Adrenal gland (tissue), 12 donors: Measurements from ENCODE around the gene ABHD17A. TPM values are rescaled to one million over a fixed set of nuclear protein-coding genes. Genes with fewer than 3 reads are reported as not detected.
A peak's percentile ranks its signal among the peaks of the same experiment; 100 is the strongest.

Experiments used
- DNase-seq, 7 donors: peaks; one replicate each; pipeline ENCODE4 v3.0.0-alpha.2; 2019 to 2020
- H3K27ac ChIP-seq, 5 donors: fragments of 200-600 bp; sonication (generic) in 4 of 5; 1 replicate in 3 of 5; 2 replicates in 2 of 5; pipeline versions ENCODE4 v1.5.1 to v1.8.0; 2016 to 2020; ENCODE audit warnings: mild to moderate bottlenecking in 1 of 5
- H3K27me3 ChIP-seq: fragments of 200-600 bp; 2 replicates; pipeline ENCODE4 v1.8.0; 2021
- H3K36me3 ChIP-seq, 2 donors: fragments of 200-600 bp; replicated peaks in 1 of 2; 1 replicate in 1 of 2; 2 replicates in 1 of 2; pipeline versions ENCODE4 v1.5.1 to v1.8.0; 2018 to 2022
- H3K4me1 ChIP-seq, 2 donors: fragments of 200-600 bp; replicated peaks in 1 of 2; 1 replicate in 1 of 2; 2 replicates in 1 of 2; pipeline versions ENCODE4 v1.5.1 to v1.8.0; 2018 to 2021
- H3K4me3 ChIP-seq, 4 donors: fragments of 200-600 bp; sonication (generic) in 3 of 4; one replicate each; pipeline ENCODE4 v1.5.1; 2016 to 2018
- H3K9me3 ChIP-seq, 3 donors: fragments of 200-600 bp; sonication (generic) in 1 of 3; replicated peaks in 1 of 3; 1 replicate in 2 of 3; 2 replicates in 1 of 3; pipeline versions ENCODE4 v1.5.1 to v1.8.0; 2016 to 2021
- CTCF ChIP-seq, 6 experiments: fragments of 450-650 bp in 4 of 6; fragments of 200-600 bp in 2 of 6; sonication (generic) in 1 of 6; IDR thresholded peaks; 1 replicate in 5 of 6; 2 replicates in 1 of 6; pipeline versions ENCODE4 v1.5.1 to v1.8.0; 2016 to 2021; ENCODE audit warnings: antibody characterized with exemption in 6 of 6, mild to moderate bottlenecking in 2 of 6, moderate library complexity in 1 of 6
- POLR2A ChIP-seq, 2 donors: fragments of 450-650 bp; IDR thresholded peaks; one replicate each; pipeline ENCODE4 v1.6.1; 2017; ENCODE audit warnings: antibody characterized with exemption in 2 of 2, mild to moderate bottlenecking in 2 of 2, moderate library complexity in 1 of 2
- WGBS, 4 donors: extraction: QIAGEN DNeasy Blood & Tissue Kit in 2 of 4; methylation state at CpG; one replicate each; pipeline versions ENCODE4 v1.1.5 to v1.1.7; 2013 to 2017; 5-methylcytosine and 5-hydroxymethylcytosine counted together
- intact Hi-C, 2 donors: fragments of 100-400 bp; cut with DNase I; formaldehyde crosslinking; loops; one replicate each; pipeline versions ENCODE4 v1.14.1 to v1.15.0; 2022 to 2023
- polyA plus RNA-seq, 3 donors: library from polyadenylated mRNA; stranded (reverse); fragments of 200-250 nt in 2 of 3; fragments of 350-450 nt in 1 of 3; fragmentation: Illumina TruSeq in 1 of 3; extraction: RNeasy Lipid Tissue Mini Kit (QIAGEN cat#74804) in 1 of 3; gene quantifications; one replicate each; pipeline ENCODE4 v1.2.3, GENCODE V29; 2013 to 2014
- total RNA-seq, 9 donors: library from RNA; depleted of rRNA in 4 of 9; stranded (reverse); fragments of >200 nt in 4 of 9; fragments of 120-200 nt in 1 of 9; fragmentation: NEBNext Ultra II Directional in 1 of 9; extraction: Animal tissue kit (Norgen Biotek cat#: 25700) in 1 of 9; gene quantifications; one replicate each; pipeline versions ENCODE4 v1.1.0 to v1.2.4, GENCODE V29; 2013 to 2023
- donor health status: healthy with polysubstance abuse.
- donor health status: Bipolar disorder and iron deficiency.
- donor health status: DM: yes; HTN: yes; CAD: no.
- donor health status: DM: no; HTN: no; CAD: no.
- donor health status: DM: no; HTN: no; CAD: no.
- donor health status: DM: yes; HTN: yes; CAD: no.

The ABHD17A gene
- total and polyA plus RNA-seq, 12 donors: 2.5 to 235 (median 99.4) TPM

- 0 to 1% (median 1%) methylated on average over 34 to 109 of the region's 109 CpGs for WGBS, 4 donors
- Histone ChIP-seq H3K27ac (peak overlapping the region in 2 of 5 donors; percentile 6 to 92), H3K36me3 (no peaks in the 10 kb centered on the region), H3K9me3 (no peaks in the 10 kb centered on the region), H3K27me3 (no peaks in the 10 kb centered on the region), H3K4me3 (peak overlapping the region in 3 of 4 donors; percentile 18 to 86 (median 53)), H3K4me1 (peaks cover 26 to 39% of the 10 kb centered on the region in 2 donors)
- TF ChIP-seq POLR2A (IDR thresholded peaks at IDR 0.05) (no peak), CTCF (IDR thresholded peaks at IDR 0.05) (no peak)
- intact Hi-C loops: loop anchor here in 1 of 2 donors (10.0 kb wide), 1 partner anchor 62 kb away; no protein-coding TSS in a partner anchor
- peak in 2 of 7 donors; percentile 56 to 64 for DNase-seq
These were observed 22.6 kb downstream of the ABHD17A start for GRCh38 chr19:1862424-1863327.

DNA sequence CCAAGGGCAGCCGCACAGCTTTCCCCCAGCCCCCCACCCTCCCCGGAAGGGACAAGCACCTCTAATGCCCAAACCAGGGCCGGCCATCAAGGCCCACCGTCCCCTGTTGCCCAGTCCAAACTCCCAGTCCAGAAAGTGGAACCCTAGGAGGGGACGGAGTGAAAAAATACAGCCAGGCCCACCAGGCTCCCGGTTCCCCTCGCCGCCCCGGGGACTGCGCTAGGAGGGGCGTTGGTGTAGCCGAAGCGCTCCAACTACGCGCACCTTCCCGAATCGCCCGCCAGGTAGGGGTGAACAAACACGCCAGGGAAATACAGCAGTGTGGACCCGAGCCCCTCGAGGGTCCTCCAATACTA is 23.2 kb downstream of the ABHD17A start:
- no peak for TF ChIP-seq CTCF (IDR thresholded peaks at IDR 0.05)
- TF ChIP-seq POLR2A (IDR thresholded peaks at IDR 0.05): no peak
- DNase-seq: no peak
- H3K27me3 ChIP-seq: no peaks in the 10 kb centered on the region
- intact Hi-C loops: loop anchor here in 1 of 2 donors (10.0 kb wide), 1 partner anchor 63 kb away; no protein-coding TSS in a partner anchor
- 0 to 16% (median 10%) methylated on average over 1 to 21 of the region's 21 CpGs for WGBS, 4 donors
- H3K4me1 ChIP-seq: peaks cover 33 to 45% of the 10 kb centered on the region in 2 donors
- no peaks in the 10 kb centered on the region for H3K9me3 ChIP-seq
- H3K4me3 ChIP-seq: peak overlapping the region in 2 of 4 donors; percentile 18 to 86
- H3K27ac ChIP-seq: peak overlapping the region in 2 of 5 donors; percentile 6 to 34
- no peaks in the 10 kb centered on the region for H3K36me3 ChIP-seq

- no peak for TF ChIP-seq POLR2A (IDR thresholded peaks at IDR 0.05)
- no peak for TF ChIP-seq CTCF (IDR thresholded peaks at IDR 0.05)
- intact Hi-C loops: loop anchor here in 1 of 2 donors (10.0 kb wide), 1 partner anchor 63 kb away; no protein-coding TSS in a partner anchor
- peak overlapping the region in 1 of 4 donors; percentile 86 for H3K4me3 ChIP-seq
- H3K27me3 ChIP-seq: no peaks in the 10 kb centered on the region
- no peaks in the 10 kb centered on the region for H3K9me3 ChIP-seq
- H3K4me1 ChIP-seq: peaks cover 35 to 49% of the 10 kb centered on the region in 2 donors
- WGBS, 4 donors: 25 to 50% (median 42%) methylated on average over 13 to 23 of the region's 23 CpGs
- no peaks in the 10 kb centered on the region for H3K36me3 ChIP-seq
- H3K27ac ChIP-seq: peak overlapping the region in 2 of 5 donors; percentile 5 to 34
- DNase-seq: no peak
These were observed 23.7 kb downstream of the ABHD17A start for GRCh38 chr19:1861599-1862031.
